Lower leg skin (tissue), 4 donors: ENCODE data around the gene ATP6V0A1. TPM values are rescaled to one million over a fixed set of nuclear protein-coding genes. Genes with fewer than 3 reads are reported as not detected.
"Not testable (repeated sequence)": the region's sequence is repeated elsewhere in the genome, so short reads cannot be mapped to it uniquely, and the experiment has no call there.

Experiments
- DNase-seq, 2 donors: peaks; one replicate each; pipeline ENCODE4 v3.0.0-alpha.2; 2019; ENCODE audit warnings: low spot score in 2 of 2
- H3K4me3 ChIP-seq: fragments of 200-600 bp; sonication (generic); 2 replicates; pipeline ENCODE4 v1.5.1; 2017; ENCODE audit warnings: mild to moderate bottlenecking, low read depth; ENCODE audit not compliant: poor library complexity, severe bottlenecking
- POLR2A ChIP-seq, 2 donors: fragments of 450-650 bp; IDR thresholded peaks; one replicate each; pipeline ENCODE4 v1.6.1; 2016 to 2017; ENCODE audit warnings: antibody characterized with exemption in 2 of 2, mild to moderate bottlenecking in 1 of 2, moderate library complexity in 1 of 2
- WGBS, 2 donors: methylation state at CpG; one replicate each; pipeline ENCODE4 v1.1.5; 2018; 5-methylcytosine and 5-hydroxymethylcytosine counted together
- intact Hi-C: fragments of 100-400 bp; cut with DNase I; formaldehyde crosslinking; loops from one replicate; pipeline ENCODE4 v1.15.0; 2023; ENCODE audit warnings: low total_unique reads
- total RNA-seq, 4 donors: library from RNA; depleted of rRNA; stranded (reverse); fragments of >200 nt; gene quantifications; one replicate each; pipeline ENCODE4 v1.1.0, GENCODE V29; 2016
- TF ChIP-seq, protein P1 (sequence below), 3 donors: fragments of 450-650 bp; IDR thresholded peaks; one replicate each; pipeline ENCODE4 v1.5.1; 2016; ENCODE audit warnings: antibody characterized with exemption in 3 of 3, mild to moderate bottlenecking in 3 of 3, moderate library complexity in 2 of 3

ATP6V0A1 gene
- total RNA-seq, 4 donors from 2014 or later, result 87.6 to 95.3 (median 91.3) TPM

GRCh38 chr17:42453439-42453838 lies 5.2 kb upstream of the ATP6V0A1 start:
- intact Hi-C loops, result no loop called here
- DNase-seq, result no peak
- no peak for TF ChIP-seq POLR2A (IDR thresholded peaks at IDR 0.05)
- TF ChIP-seq, protein P1, sequence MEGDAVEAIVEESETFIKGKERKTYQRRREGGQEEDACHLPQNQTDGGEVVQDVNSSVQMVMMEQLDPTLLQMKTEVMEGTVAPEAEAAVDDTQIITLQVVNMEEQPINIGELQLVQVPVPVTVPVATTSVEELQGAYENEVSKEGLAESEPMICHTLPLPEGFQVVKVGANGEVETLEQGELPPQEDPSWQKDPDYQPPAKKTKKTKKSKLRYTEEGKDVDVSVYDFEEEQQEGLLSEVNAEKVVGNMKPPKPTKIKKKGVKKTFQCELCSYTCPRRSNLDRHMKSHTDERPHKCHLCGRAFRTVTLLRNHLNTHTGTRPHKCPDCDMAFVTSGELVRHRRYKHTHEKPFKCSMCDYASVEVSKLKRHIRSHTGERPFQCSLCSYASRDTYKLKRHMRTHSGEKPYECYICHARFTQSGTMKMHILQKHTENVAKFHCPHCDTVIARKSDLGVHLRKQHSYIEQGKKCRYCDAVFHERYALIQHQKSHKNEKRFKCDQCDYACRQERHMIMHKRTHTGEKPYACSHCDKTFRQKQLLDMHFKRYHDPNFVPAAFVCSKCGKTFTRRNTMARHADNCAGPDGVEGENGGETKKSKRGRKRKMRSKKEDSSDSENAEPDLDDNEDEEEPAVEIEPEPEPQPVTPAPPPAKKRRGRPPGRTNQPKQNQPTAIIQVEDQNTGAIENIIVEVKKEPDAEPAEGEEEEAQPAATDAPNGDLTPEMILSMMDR (IDR thresholded peaks at IDR 0.05), result no peak
- no peak overlapping the region for H3K4me3 ChIP-seq
- 41 to 57% methylated on average over 2 of the region's 2 CpGs for WGBS, 2 donors

DNA sequence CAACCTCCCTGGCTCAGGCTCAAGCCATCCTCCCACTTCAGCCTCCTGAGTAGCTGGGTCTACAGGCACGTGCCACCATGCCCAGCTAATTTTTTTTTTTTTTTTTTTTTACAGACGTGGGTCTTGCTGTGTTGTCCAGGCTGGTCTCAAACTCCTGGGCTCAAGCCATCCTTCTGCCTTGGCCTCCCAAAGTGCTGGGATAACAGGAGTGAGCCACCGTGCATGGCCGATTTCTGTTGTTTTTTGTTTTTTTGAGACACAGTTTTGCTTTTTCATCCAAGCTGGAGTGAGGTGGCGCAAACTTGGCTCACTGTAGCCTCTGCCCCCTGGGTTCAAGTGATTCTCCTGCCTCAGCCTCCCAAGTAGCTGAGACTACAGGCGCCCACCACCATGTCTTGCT lies 3.7 kb upstream of the ATP6V0A1 start:
- 86 to 94% methylated on average over 6 of the region's 6 CpGs for WGBS, 2 donors
- H3K4me3 ChIP-seq, DNase-seq, intact Hi-C loops: not testable (repeated sequence)

DNA sequence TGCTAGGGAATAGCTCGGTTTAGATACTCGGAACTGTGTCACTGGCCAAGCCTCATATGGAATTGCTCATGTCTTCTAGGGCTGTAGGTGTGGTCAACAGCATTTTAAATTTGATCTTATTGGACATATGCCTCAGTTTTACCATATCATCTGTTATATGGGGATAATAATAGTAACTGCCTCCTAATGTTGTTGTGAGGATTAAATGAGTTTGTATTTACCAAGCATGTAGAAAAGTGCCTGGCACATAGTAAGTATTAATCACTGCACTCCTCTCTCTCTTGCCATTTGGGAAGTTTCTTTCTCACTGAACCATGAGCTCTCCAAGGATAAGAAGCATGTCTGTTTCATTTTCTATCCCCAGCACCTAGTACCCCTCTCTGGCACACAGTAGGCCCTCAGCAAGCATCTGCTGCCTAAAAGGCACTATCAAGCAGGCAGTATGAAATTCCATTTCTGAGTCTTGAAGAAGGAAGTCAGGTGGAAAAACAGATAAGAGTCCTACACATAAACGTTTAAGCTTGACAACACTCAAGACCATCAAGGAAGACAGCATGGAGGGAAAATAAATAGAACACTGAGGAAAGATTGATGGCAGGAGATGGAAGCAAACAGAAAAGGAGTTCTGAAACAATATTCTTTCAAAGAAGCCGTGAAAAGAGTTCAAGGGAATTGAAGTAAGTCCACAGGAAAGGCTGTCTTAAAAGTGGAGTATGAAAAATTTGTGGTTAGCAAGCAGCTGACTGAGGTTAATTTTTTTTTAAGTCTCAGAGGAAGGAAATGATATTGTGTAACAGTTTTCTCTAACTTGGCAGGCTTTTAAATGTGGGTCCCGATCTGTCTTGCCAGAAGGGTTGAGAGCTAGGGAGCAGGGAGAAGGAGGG lies 2.2 kb upstream of the ATP6V0A1 start:
- no peak overlapping the region for H3K4me3 ChIP-seq
- 38 to 42% methylated on average over 5 of the region's 5 CpGs for WGBS, 2 donors
- no peak for TF ChIP-seq POLR2A (IDR thresholded peaks at IDR 0.05)
- TF ChIP-seq, protein P1 (IDR thresholded peaks at IDR 0.05), result no peak
- intact Hi-C loops, result no loop called here
- no peak for DNase-seq

DNA sequence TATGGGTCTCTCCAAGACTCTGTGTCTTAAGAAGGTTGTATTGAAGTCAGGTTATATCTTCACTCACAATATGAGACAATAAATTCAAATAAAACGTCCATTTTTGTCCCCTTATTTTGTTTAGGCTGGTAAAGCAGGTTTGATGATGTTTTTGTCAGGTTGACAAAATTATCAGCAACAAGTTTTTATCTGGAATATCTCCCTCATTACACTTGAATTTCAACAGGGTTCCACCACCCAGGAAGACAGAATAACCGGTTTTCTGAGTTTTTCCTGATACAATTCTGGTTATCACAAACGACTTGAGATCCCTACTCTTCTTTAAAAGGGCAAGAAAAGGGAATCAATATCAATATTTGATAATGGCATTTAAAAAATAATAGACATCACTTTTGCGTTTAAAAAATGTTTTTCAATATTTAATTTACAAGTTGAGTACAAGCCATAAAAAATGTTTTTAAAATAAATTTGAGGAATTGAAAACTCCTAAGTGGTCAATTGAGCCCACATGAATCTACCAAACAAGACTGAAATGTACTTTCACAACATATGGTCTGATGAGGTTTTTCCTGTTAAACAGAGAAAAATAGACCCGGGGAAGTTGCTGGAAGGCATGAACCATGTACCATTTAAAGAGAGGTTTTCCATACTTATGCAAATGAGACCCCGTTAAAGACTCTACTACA lies 1.4 kb upstream of the ATP6V0A1 start:
- 14 to 18% methylated on average over 6 of the region's 6 CpGs for WGBS, 2 donors
- no peak for DNase-seq
- TF ChIP-seq, protein P1 (IDR thresholded peaks at IDR 0.05), result no peak
- no peak for TF ChIP-seq POLR2A (IDR thresholded peaks at IDR 0.05)
- H3K4me3 ChIP-seq, result no peak overlapping the region
- intact Hi-C loops, result no loop called here

- WGBS, 2 donors, result 3 to 4% methylated on average over 11 of the region's 11 CpGs
- peak; percentile 36 to 91 for DNase-seq
- intact Hi-C loops, result no loop called here
- H3K4me3 ChIP-seq, result peak overlapping the region; percentile 56
- no peak for TF ChIP-seq POLR2A (IDR thresholded peaks at IDR 0.05)
- TF ChIP-seq, protein P1 (IDR thresholded peaks at IDR 0.05), result no peak
These were observed 650 bp downstream of the ATP6V0A1 start for GRCh38 chr17:42459256-42459800.

DNA sequence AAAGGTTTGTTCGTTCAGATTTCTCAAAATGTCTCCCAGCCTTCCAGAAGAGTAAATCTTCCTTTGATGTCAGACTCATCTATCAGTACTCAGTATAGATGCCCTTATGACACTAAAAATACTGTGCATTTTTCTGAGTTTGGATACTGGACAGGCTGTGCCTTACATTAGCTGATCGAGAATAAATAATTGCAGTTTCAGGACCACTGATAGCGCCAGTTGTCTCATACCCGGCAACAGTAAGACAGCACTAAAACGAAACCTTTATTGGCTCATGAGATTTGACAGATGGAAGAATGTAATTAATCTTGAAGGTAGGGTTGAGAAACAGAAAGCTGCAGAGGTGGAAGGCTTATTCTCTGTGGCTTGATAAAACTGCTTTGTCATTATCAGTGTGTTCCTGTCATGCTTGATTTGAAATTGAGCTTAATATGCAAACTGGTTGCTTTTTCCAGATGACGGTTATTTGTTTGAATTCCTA lies 1.2 kb downstream of the ATP6V0A1 start:
- WGBS, 2 donors, result 4% methylated on average over 6 of the region's 6 CpGs
- H3K4me3 ChIP-seq, result no peak overlapping the region
- no peak for DNase-seq
- intact Hi-C loops, result loop anchor here (10.0 kb wide), 1 partner anchor 55 kb away; no protein-coding TSS in a partner anchor
- TF ChIP-seq POLR2A (IDR thresholded peaks at IDR 0.05), result no peak
- TF ChIP-seq, protein P1 (IDR thresholded peaks at IDR 0.05), result no peak
